Bone marrow (tissue), 2 donors: Measurements from ENCODE around the gene ANKS1A.

Source experiments
- DNase-seq, 2 donors: peaks; one replicate each; lab custom pipeline; 2025; lab: John Stamatoyannopoulos, UW

The ANKS1A gene

DNA sequence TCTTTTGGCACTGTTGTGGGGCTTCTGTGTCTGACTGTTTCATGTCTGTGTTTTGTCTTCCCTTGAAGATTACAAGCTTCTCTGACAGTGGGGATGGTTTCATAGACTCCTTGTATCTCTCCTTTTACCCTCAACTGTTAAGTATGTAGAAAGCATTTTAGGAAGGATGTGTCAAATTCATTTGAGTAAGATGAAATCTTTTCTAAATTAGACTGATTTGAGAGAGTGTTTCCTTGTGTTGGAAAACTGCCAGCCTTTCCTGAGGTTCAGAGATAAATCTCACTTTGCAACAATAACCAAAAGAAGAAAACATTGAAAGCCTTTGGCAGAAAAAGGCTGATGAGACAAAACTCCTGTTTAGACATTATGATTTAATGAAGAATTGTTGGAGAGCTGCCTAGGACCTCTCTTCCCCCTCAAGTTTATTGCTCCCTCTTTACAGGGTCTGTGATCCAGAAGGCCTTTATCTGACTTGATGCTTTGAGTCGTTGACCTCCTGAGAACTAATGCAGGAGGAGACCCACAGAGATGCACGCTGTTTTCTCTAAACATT is 68.3 kb downstream of the ANKS1A start:
- no peak for DNase-seq

DNA sequence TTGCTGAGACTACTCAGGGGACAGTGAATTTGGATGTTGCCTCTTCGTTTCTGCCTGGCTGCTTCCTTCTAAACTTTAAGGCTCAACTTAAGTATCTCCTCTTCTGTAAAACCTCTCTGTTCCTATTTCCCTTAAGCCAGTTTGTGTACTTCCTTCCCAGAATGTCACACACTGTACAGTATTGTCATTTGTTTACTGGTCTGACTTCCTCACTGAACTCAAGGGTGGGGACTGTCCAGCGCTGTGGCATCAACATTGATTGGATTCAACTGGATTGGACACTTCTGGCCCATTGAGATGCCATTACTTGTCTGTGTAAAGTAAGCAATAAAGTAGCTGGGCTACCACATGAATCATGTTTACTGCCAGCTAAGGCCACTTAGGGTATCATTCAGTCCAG is 69.7 kb downstream of the ANKS1A start:
- DNase-seq, result no peak

DNA sequence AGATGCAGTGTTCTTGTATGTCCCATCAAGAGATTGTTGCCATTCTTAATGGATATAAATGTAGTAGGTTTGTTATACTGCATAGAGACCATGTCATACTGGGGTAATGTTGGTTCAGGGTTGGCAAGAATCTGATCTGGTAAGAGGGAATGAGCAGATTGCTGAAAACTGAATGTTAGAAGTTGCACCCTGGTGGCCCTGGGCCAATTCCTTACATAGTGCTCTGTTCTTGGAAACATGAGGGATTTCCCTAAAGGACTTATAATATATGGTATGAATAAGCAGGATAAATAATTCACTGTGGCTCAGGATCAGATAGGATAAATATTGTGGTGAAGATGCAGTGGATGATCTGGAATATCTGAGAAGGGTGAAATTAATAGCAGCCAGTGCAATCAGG is 70.2 kb downstream of the ANKS1A start:
- no peak for DNase-seq

DNA sequence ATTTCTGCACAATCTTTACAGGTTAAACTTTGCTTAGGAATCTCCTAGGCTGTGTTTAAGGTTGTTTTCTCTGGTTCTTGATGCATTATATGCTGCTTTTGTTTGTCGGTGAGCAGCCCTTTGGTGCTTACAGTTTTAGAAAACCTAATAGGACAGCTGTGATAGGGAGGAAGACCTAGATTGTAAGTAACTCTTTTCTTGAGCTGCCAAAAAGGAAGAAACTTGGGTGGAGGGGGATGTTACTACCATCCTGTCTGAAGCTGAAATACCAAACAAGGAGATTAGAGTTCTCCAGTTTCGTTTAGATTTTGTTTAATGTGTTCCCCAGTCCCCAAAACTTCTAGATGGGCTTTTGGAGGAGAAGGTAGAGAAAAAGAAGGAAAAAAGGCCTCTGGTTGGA is 72.0 kb downstream of the ANKS1A start:
- DNase-seq, result no peak

DNA sequence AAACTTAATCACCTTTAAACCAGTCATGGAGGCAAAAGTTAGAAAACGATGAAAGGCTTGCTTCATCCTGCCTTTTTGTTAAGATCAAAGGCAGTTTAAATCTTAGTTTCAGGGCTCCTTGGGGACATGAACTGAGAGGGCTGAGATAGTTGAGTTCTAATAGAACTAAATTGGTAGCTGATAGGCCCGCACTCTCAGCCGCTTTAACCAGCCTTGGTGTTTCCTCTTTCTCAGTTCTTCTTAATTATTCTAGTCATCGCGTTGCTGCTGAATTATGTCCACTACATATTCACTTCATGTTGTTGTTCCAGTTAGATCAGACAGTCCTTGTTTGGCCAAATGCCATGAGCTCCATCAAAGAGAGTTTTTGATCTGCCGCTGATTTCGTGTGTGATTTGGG is 72.5 kb downstream of the ANKS1A start:
- no peak for DNase-seq

DNA sequence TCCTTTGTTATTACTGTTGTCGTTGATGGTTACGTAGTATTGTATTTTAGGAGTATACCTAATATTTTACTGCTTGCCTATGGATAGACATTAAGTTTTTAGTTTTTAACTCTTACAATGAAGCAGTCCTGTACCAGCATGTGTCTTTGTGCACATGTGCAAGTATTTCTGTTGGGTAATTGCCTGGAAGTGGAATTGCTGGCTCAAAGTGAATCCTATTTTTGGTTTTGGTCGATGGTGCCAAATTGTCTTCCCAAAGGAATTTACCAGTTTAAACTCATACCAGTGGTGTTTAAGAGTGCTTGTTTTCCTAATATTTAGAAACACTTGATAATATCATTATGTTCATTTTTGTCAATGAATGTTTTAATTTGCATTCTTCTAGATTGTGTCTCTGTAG is 75.5 kb downstream of the ANKS1A start:
- no peak for DNase-seq

DNA sequence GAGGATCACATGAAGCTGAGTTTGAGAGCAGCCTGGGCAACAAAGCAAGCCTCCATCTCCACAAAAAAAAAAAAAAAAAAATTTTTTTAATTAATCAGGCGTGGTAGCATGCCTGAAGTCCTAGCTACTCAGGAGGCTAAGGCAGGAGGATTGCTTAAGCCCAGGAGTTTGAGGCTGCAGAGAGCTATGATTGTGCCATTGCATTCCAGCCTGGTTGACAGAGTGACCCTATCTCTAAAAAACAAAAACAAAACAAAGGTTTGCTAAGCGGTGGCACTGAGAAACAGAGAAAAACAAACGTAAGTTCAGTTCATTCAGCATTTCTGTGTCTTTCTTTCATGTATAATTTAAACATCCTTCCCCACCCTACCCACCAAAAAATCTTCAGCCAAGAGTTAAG is 78.4 kb downstream of the ANKS1A start:
- DNase-seq, result no peak

DNA sequence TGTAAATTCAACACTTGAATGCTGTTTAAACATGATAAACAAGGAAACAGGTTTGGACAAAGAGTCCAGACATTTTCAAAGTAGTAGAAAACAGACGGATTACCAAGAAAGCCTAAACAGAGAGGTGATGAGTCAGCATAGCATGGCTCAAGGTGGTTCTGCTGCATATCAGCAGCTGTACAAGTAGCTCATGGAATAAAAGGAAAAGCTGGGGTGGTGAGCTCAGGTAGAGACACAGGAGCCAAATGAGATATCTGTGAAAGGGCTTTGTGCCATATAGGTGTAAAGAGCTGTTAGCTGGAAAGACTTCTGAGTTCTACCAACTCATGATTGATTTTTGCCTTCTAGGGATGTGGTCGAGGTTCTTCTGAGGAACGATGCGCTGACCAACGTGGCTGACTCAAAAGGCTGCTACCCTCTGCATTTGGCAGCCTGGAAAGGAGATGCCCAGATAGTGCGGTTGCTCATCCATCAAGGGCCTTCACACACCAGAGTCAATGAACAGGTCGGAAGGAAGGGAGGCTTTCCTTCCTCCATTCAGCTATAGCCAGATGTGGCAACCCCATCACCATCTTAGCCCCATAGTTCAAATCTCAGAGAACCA is 80.7 kb downstream of the ANKS1A start:
- no peak for DNase-seq

DNA sequence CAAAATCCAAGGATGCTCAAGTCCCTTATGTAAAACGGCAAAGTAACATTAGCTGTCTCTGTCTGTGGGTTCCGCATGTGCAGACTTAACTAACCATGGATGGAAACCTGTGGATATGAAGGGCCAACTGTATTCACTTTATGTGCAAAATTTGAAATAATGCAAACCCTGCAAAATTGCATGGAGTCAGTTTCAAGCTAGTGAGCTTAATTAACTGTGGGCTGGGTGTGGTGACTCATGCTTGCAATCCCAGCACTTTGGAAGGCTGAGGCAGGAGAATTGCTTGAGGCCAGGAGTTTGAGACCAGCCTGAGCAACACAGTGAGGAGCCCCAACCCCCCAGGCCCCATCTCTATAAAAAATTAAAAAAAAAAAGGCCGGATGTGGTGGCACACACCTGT is 81.4 kb downstream of the ANKS1A start:
- DNase-seq, result no peak

DNA sequence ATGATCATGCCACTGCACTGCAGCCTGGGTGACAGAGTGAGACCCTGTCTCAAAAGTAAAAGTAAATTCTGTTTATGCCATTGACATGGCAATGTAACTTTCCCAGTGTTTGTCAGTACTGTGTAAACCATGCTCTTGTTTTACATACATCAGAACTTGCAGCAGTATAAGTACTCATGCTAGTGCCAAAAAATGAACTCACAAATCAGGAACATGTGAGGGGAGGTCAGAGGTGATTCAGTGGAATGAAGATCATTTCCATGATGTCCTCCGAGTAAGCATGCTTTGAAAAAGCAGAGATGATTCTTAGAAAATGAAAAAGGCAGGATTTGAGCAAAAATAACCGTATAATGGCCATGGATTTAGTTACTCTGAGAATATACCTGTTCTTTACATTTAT is 81.9 kb downstream of the ANKS1A start:
- no peak for DNase-seq

DNA sequence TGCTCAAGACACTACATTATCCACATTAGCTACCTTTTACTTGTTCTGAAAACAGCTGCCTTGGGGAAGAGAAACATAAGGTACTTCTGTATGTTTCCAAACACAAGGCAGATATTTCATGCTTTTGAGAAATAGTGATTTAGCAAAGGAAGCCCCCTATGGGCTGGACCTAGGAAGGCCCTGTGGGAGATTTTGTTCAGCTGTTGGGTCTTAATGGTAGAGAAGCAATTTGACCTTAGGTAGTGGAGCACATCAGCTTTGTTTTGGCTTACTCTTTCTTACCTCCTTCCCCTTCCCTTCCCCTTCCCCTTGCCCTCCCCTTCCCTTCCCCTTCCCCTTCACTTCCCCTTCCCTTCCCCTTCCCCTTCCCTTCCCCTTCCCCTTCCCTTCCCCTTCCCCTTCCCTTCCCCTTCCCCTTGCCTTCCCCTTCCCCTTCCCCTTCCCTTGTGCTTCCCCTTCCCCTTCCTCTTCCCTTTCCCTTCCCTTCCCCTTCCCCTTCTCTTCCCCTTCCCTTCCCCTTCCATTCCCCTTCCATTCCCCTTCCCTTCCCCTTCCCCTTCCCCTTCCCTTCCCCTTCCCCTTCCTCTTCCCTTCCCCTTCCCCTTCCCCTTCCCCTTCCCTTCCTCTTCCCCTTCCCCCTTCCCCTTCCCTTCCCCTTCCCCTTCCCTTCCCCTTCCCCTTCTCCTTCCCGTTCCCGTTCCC is 84.6 kb downstream of the ANKS1A start:
- DNase-seq, result no peak

DNA sequence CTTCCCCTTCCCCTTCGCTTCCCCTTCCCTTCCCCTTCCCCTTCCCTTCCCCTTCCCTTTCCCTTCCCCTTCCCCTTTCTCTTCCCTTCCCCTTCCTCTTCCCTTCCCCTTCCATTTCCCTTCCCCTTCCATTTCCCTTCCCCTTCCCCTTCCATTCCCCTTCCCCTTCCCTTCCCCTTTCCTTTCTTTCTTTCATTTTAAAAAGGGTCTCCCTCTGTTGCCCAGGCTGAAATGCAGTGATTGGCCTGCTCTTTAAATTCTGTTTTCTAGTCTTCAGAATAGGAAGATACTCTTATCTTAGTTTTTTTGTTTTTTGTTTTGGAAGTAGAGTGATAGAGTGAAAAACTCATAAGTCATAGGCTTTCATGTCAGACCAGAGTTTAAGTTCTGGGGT is 85.2 kb downstream of the ANKS1A start:
- no peak for DNase-seq

DNA sequence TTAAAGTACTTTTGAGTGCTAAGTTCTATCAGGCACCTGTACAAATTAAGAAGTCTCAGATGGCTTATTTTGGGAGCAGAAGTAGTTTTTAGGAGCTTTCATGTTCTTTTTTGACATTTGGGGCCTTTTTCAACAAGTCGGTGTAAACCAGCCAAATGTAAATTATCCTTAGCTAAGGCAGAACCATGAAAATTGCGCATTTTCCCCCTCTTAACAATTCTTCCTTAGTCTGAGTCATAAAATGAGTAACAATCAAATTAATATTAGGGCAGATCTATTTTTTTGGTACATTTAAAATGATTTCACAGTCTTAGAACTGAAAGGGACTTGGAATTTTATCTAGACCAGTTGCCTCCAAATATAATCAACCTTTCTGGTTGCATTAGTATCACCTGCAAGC is 87.2 kb downstream of the ANKS1A start:
- no peak for DNase-seq

DNA sequence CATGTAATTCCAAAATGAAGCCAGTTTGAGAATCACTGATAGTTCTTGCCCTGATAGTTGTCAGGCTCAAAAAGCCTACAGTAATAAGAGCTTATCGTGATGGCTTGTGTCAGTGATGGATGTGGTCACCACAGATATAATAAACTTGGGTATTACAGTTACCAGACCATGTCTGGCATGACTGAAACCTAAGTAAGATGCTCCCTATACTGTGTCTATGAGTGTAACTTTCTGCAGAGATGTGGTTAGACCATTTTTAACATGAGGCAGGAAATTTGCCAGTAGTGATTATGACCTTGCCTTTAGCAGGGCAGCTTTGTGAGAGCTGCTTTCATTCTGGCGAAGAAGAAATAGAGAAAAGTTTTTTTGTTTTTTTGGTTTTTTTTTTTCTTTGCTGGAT is 90.2 kb downstream of the ANKS1A start:
- no peak for DNase-seq

DNA sequence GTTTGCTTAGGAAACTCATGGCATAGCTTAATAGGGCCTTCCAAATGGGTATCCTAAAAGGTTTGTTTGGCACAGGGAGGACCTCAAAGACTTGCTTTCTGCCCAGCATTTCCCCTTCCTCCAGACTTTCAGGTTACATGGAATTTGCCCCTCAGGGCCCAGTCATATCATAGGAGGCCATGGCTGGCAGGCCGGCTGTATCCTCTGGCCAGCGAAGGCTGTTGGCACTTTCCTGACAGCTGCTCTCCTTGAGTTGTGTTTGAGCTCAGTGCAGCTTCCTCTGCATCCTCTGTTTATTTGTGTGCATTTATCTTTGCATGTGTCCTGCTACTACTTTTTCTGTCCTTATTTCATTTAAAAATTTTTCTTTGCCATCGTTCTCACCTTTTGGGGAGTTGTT is 90.9 kb downstream of the ANKS1A start:
- no peak for DNase-seq

DNA sequence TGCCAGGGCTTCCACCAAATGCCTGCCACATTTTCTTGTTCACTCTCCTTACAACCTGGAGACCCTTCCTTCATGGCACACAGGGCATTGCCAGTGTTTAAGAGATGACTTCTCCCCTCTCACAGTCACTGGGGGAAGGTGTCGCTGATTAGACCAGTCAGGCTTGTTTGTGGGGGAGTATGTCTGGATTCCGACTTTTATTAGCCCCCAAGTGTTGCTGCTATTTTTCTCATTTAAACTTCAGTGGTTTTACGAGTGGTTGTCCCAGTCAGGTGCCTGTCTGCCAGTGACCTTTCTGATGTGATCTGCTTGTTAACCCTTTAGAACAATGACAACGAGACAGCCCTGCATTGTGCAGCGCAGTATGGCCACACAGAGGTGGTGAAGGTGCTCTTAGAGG is 92.3 kb downstream of the ANKS1A start:
- no peak for DNase-seq

DNA sequence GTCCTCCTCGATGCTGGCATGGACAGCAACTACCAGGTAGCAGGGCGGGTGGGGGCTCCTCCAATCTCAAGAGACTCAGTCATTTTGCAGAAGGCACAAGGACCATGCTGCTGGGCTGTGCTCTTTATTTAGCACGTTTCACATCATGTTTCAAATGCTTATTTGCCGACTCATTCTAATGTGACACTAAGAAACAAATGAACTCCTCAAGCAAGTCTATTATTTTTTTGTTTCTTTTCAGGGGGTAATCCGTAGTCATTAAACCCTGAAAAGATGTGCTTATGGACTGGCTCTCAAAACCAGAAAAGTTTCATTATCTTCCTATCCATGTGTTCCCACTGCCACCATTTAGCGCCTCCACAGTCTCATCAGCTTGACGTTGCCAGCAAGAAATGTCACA is 92.9 kb downstream of the ANKS1A start:
- no peak for DNase-seq

DNA sequence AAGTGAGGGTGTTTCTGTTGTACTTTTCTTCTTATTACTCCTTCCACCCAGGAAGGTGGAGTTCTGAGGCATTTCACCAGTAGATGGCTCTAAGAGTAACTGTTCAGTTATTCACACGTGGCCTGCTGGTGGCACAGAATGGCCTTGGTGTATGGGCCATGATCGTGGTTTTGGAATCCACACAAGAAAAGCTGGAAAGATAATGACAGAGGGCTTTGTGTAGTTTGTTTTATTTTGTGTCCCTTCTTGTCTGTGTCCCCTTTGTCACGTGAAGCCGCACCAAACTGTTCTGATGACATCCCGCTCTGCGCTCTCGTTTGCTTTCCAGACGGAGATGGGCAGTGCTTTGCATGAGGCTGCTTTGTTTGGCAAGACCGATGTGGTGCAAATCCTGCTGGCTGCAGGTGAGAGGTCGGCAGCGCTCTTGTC is 93.4 kb downstream of the ANKS1A start:
- DNase-seq, result no peak

DNA sequence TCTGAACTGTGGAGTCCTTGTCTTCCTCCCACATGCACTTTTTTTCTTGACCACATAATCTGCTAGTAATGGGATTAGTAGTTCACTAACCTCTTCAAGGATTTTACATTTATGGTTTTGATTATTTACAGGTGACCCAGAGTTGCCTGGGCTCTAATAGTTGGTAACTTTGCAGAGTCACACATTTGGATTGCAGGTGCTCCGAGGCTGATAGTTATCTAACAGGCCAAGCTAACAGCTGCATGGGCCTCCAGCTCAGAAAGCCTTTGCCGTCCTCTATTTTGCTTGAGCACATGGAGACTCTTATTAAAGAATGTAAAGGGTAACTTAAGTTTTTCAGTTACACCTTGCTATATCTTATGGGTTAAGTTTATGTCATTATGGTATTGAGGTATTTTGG is 95.4 kb downstream of the ANKS1A start:
- no peak for DNase-seq

DNA sequence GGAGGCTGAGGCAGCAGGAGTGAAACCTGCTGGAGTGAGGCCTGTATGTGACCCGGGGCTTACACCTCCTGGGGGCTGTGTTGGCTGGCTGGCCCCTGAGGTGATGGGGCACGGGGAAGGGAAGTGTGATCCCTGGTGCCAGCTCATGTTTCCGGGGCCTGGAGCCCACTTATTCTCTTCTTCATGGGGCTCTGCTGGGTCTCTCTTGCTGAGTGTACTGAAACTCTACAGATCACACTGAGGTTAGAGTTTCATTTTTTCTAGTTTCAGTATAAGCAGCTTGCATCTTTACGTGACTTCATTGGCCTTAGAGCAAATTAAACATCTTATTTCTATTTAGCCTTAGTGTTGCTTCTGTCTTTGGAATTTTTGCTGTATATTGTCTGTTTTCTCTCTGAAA is 96.2 kb downstream of the ANKS1A start:
- DNase-seq, result no peak

DNA sequence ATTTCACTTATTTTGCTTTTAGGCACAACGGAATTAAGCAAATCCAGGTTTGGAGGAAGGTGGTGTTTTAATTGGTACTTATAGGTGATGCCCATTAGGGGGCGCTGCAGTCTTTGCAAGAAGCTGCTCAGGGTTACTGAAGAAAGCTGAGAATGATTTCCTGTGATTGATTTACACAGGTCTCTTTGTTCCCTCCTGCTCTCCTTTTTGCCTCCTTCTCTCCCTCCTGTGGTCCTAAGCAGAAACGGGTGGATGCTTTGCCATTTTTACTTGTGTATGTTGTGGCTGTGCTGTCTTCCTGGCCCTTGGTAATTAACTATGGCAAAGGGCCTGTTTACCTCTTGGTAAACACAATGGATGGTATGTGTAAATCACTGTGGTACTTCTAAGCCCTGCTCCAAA is 97.8 kb downstream of the ANKS1A start:
- peak; percentile 3 to 72 for DNase-seq

DNA sequence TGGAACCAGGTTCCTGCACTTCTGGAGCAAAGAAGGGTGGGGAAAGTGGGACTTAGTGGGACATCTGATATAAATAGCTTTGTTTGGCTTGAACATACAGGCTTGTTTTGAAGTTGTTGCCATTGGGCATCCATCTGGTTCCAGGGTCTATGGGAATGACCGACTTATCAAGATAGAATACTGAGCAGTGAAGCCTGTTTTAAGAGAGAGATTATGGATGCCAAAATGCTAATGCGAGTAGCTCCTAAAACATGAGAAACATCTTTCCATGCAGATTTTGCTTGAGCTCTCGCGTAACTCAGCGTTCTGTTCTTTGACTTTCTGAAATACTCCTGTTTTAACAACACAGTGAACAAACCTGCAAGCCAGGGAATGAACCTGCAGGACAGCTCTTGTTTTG is 98.5 kb downstream of the ANKS1A start:
- no peak for DNase-seq

DNA sequence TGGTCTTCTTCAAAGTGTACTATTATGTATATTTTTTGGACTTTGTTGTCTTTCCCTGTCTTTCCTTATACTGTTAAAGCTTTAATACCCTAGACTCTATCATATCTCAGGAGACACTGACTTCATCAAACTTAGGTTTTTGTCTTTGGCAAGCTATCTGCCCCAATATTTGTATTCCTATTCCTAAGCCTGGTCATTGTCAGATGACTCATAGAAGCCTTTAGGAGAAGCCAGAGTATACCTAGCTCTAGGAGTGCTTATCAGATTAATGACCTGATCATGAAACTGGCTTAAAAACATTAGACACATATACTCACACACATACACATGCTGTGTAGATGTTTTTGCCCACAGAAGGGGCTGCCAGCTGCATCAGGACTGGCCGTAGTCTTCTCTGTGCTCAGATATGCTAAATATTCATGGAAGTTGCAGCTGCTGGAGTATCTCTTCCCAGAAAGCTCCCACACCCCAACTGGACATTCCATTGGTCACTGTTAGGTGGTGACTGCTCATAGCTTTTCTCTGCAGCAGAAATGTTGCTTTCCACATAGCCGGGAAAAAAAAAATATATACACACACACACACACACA is 102.0 kb downstream of the ANKS1A start:
- no peak for DNase-seq

DNA sequence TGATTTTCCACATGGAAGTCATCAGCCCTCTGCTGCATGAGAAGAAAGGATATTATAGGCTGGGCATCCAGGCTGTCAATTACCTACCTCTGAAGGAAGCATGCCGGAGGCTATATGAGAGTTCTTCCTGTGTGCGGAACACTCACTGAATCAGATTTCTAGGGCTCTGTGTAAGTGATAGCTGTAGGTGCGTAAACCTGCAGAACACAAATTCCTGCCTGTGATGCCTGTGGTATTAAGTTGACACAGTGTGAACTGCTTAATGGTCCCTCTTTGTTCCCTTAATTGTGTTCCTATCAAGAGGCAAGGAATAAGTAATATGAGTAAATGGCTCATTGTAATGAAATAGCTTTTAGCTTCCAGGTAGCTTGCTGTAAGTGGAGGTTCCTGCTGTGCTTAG is 103.3 kb downstream of the ANKS1A start:
- DNase-seq, result no peak
